Measurements from ENCODE around the gene TARP.
"Not testable (repeated sequence)": the region's sequence is repeated elsewhere in the genome, so short reads cannot be mapped to it uniquely, and the experiment has no call there.

Gene TARP

DNA sequence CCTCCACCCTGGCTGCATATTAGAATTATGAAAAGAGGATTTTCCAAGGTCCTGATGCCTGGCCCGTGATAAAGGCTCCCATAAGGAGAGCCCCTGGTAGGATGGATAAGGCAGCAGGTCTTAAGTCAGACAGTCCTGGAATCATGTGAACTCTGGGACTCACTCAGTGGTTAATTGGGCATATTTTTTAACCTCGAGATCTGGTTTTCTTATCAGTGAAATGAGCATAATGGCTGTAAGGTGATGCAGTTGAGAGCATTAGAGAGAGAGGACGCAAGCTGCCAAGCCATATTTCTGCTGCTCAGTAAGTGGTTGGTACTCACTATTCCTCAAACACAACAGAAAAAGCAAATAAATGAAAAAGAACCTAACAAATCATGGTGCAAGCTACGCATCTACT lies 37.8 kb downstream of the TARP start:
- Histone ChIP-seq H2BK5ac (ENCODE audit: low read length) (no peak overlapping the region), H3K4ac (ENCODE audit: low read length) (no peak overlapping the region), H3K9ac (ENCODE audit: low read depth, low read length, poor library complexity) (no peak overlapping the region), H2AK5ac (ENCODE audit: low read depth, low read length) (no peak overlapping the region), H4K91ac (ENCODE audit: low read depth, low read length, poor library complexity) (no peak overlapping the region), H3K79me1 (ENCODE audit: low read depth, low read length) (no peaks in the 10 kb centered on the region), H2BK12ac (ENCODE audit: low read length) (no peak overlapping the region), H3K9me3 (replicated peaks in 1 of 2; ENCODE audit: control insufficient read depth in 2 of 2, insufficient read depth in 1 of 2, low read depth in 1 of 2, low read length in 2 of 2) (no peaks in the 10 kb centered on the region), H3K23ac (ENCODE audit: low read depth, low read length, poor library complexity) (no peak overlapping the region), H2BK120ac (ENCODE audit: low read depth, low read length) (no peak overlapping the region), H3K27ac (replicated peaks; ENCODE audit: low read length) (no peak overlapping the region), H2AFZ (ENCODE audit: low read length) (no peak overlapping the region), H3K4me1 (ENCODE audit: control insufficient read depth in 2 of 2, insufficient read depth in 1 of 2, low read depth in 1 of 2, low read length in 2 of 2) (peaks cover 0 to 1% of the 10 kb centered on the region in 2 donors), H3K18ac (ENCODE audit: low read length) (no peak overlapping the region), H3K4me2 (ENCODE audit: insufficient read depth, low read length, poor library complexity, severe bottlenecking) (no peak overlapping the region), H2BK15ac (ENCODE audit: low read length) (no peak overlapping the region), H3K14ac (ENCODE audit: low read length) (no peak overlapping the region), H3K27me3 (ENCODE audit: control insufficient read depth in 3 of 3, insufficient read depth in 3 of 3, low read depth in 1 of 3, low read length in 3 of 3) (no peaks in the 10 kb centered on the region), H4K8ac (ENCODE audit: low read depth, low read length) (no peak overlapping the region), H3K4me3 (ENCODE audit: low read length in 2 of 2) (no peak overlapping the region), H3K36me3 (replicated peaks in 1 of 2; ENCODE audit: control insufficient read depth in 2 of 2, insufficient read depth in 2 of 2, low read length in 2 of 2) (peaks cover 0 to 14% of the 10 kb centered on the region in 2 donors)
- no CpG with 5 or more reads among the region's 4 CpGs for WGBS, 2 donors (ENCODE audit: extremely low coverage in 2 of 2, insufficient read length in 2 of 2, insufficient replicate concordance in 1 of 2)
- no peak for DNase-seq (ENCODE audit: low spot score)

- not testable (repeated sequence) for H3K4me2 ChIP-seq (ENCODE audit: insufficient read depth, low read length, poor library complexity, severe bottlenecking); H3K9ac ChIP-seq (ENCODE audit: low read depth, low read length, poor library complexity); H4K91ac ChIP-seq (ENCODE audit: low read depth, low read length, poor library complexity); H2BK15ac ChIP-seq (ENCODE audit: low read length); H2AK5ac ChIP-seq (ENCODE audit: low read depth, low read length); H3K18ac ChIP-seq (ENCODE audit: low read length); H2BK5ac ChIP-seq (ENCODE audit: low read length); H3K23ac ChIP-seq (ENCODE audit: low read depth, low read length, poor library complexity); DNase-seq (ENCODE audit: low spot score); H3K4me3 ChIP-seq (ENCODE audit: low read length in 2 of 2); H3K4me1 ChIP-seq (ENCODE audit: control insufficient read depth in 2 of 2, insufficient read depth in 1 of 2, low read depth in 1 of 2, low read length in 2 of 2); H4K8ac ChIP-seq (ENCODE audit: low read depth, low read length); H3K27ac ChIP-seq (replicated peaks; ENCODE audit: low read length); H2BK12ac ChIP-seq (ENCODE audit: low read length); H3K27me3 ChIP-seq (ENCODE audit: control insufficient read depth in 3 of 3, insufficient read depth in 3 of 3, low read depth in 1 of 3, low read length in 3 of 3); H2BK120ac ChIP-seq (ENCODE audit: low read depth, low read length); H3K79me1 ChIP-seq (ENCODE audit: low read depth, low read length); H3K14ac ChIP-seq (ENCODE audit: low read length); H2AFZ ChIP-seq (ENCODE audit: low read length); H3K4ac ChIP-seq (ENCODE audit: low read length); H3K9me3 ChIP-seq (replicated peaks in 1 of 2; ENCODE audit: control insufficient read depth in 2 of 2, insufficient read depth in 1 of 2, low read depth in 1 of 2, low read length in 2 of 2)
- H3K36me3 ChIP-seq (replicated peaks in 1 of 2; ENCODE audit: control insufficient read depth in 2 of 2, insufficient read depth in 2 of 2, low read length in 2 of 2) = peaks cover 0 to 22% of the 10 kb centered on the region in 2 donors
- no CpG with 5 or more reads among the region's 11 CpGs for WGBS, 2 donors (ENCODE audit: extremely low coverage in 2 of 2, insufficient read length in 2 of 2, insufficient replicate concordance in 1 of 2)
These were observed 38.7 kb downstream of the TARP start for GRCh38 chr7:38234759-38235158.

GRCh38 chr7:38232502-38233366 lies 40.7 kb downstream of the TARP start:
- Histone ChIP-seq H3K4me3 (ENCODE audit: low read length in 2 of 2) (no peak overlapping the region), H3K14ac (ENCODE audit: low read length) (no peak overlapping the region), H4K8ac (ENCODE audit: low read depth, low read length) (no peak overlapping the region), H3K27ac (replicated peaks; ENCODE audit: low read length) (no peak overlapping the region), H2AFZ (ENCODE audit: low read length) (no peak overlapping the region), H2BK5ac (ENCODE audit: low read length) (no peak overlapping the region), H3K9ac (ENCODE audit: low read depth, low read length, poor library complexity) (no peak overlapping the region), H3K18ac (ENCODE audit: low read length) (no peak overlapping the region), H2BK12ac (ENCODE audit: low read length) (no peak overlapping the region), H3K27me3 (ENCODE audit: control insufficient read depth in 3 of 3, insufficient read depth in 3 of 3, low read depth in 1 of 3, low read length in 3 of 3) (no peaks in the 10 kb centered on the region), H3K36me3 (replicated peaks in 1 of 2; ENCODE audit: control insufficient read depth in 2 of 2, insufficient read depth in 2 of 2, low read length in 2 of 2) (peaks cover 3 to 42% of the 10 kb centered on the region in 2 donors), H3K23ac (ENCODE audit: low read depth, low read length, poor library complexity) (no peak overlapping the region), H3K4me1 (ENCODE audit: control insufficient read depth in 2 of 2, insufficient read depth in 1 of 2, low read depth in 1 of 2, low read length in 2 of 2) (peaks cover 0 to 1% of the 10 kb centered on the region in 2 donors), H2BK15ac (ENCODE audit: low read length) (no peak overlapping the region), H3K4me2 (ENCODE audit: insufficient read depth, low read length, poor library complexity, severe bottlenecking) (no peak overlapping the region), H2AK5ac (ENCODE audit: low read depth, low read length) (no peak overlapping the region), H3K79me1 (ENCODE audit: low read depth, low read length) (no peaks in the 10 kb centered on the region), H4K91ac (ENCODE audit: low read depth, low read length, poor library complexity) (no peak overlapping the region), H3K9me3 (replicated peaks in 1 of 2; ENCODE audit: control insufficient read depth in 2 of 2, insufficient read depth in 1 of 2, low read depth in 1 of 2, low read length in 2 of 2) (no peaks in the 10 kb centered on the region), H3K4ac (ENCODE audit: low read length) (no peak overlapping the region), H2BK120ac (ENCODE audit: low read depth, low read length) (no peak overlapping the region)
- no CpG with 5 or more reads among the region's 11 CpGs for WGBS, 2 donors (ENCODE audit: extremely low coverage in 2 of 2, insufficient read length in 2 of 2, insufficient replicate concordance in 1 of 2)
- no peak for DNase-seq (ENCODE audit: low spot score)

- Histone ChIP-seq H3K18ac (ENCODE audit: low read length) (no peak overlapping the region), H3K27ac (replicated peaks; ENCODE audit: low read length) (no peak overlapping the region), H3K14ac (ENCODE audit: low read length) (no peak overlapping the region), H2BK120ac (ENCODE audit: low read depth, low read length) (no peak overlapping the region), H3K4me1 (ENCODE audit: control insufficient read depth in 2 of 2, insufficient read depth in 1 of 2, low read depth in 1 of 2, low read length in 2 of 2) (peaks cover 0 to 1% of the 10 kb centered on the region in 2 donors), H2AFZ (ENCODE audit: low read length) (no peak overlapping the region), H3K9me3 (replicated peaks in 1 of 2; ENCODE audit: control insufficient read depth in 2 of 2, insufficient read depth in 1 of 2, low read depth in 1 of 2, low read length in 2 of 2) (no peaks in the 10 kb centered on the region), H3K27me3 (ENCODE audit: control insufficient read depth in 3 of 3, insufficient read depth in 3 of 3, low read depth in 1 of 3, low read length in 3 of 3) (no peaks in the 10 kb centered on the region), H2AK5ac (ENCODE audit: low read depth, low read length) (no peak overlapping the region), H4K91ac (ENCODE audit: low read depth, low read length, poor library complexity) (no peak overlapping the region), H3K36me3 (replicated peaks in 1 of 2; ENCODE audit: control insufficient read depth in 2 of 2, insufficient read depth in 2 of 2, low read length in 2 of 2) (peaks cover 6 to 68% of the 10 kb centered on the region in 2 donors), H3K4me3 (ENCODE audit: low read length in 2 of 2) (no peak overlapping the region), H3K4ac (ENCODE audit: low read length) (no peak overlapping the region), H3K4me2 (ENCODE audit: insufficient read depth, low read length, poor library complexity, severe bottlenecking) (no peak overlapping the region), H2BK15ac (ENCODE audit: low read length) (no peak overlapping the region), H2BK12ac (ENCODE audit: low read length) (no peak overlapping the region), H3K79me1 (ENCODE audit: low read depth, low read length) (no peaks in the 10 kb centered on the region), H2BK5ac (ENCODE audit: low read length) (no peak overlapping the region), H3K9ac (ENCODE audit: low read depth, low read length, poor library complexity) (no peak overlapping the region), H3K23ac (ENCODE audit: low read depth, low read length, poor library complexity) (no peak overlapping the region), H4K8ac (ENCODE audit: low read depth, low read length) (no peak overlapping the region)
- WGBS, 2 donors (ENCODE audit: extremely low coverage in 2 of 2, insufficient read length in 2 of 2, insufficient replicate concordance in 1 of 2) = no CpG with 5 or more reads among the region's 6 CpGs
- no peak for DNase-seq (ENCODE audit: low spot score)
These were observed 43.4 kb downstream of the TARP start for GRCh38 chr7:38229884-38230642.
